Adrenal gland (tissue), 5 donors: ENCODE results near the gene CTSL.
A peak's percentile ranks its signal among the peaks of the same experiment; 100 is the strongest.

Experiments
- POLR2A ChIP-seq, 2 donors: fragments of 450-650 bp; IDR thresholded peaks; one replicate each; pipeline ENCODE4 v1.6.1; 2017; ENCODE audit warnings: antibody characterized with exemption in 2 of 2, mild to moderate bottlenecking in 2 of 2, moderate library complexity in 1 of 2
- TF ChIP-seq, protein P1 (sequence below), 6 experiments: fragments of 450-650 bp in 4 of 6; fragments of 200-600 bp in 2 of 6; sonication (generic) in 1 of 6; IDR thresholded peaks; 1 replicate in 5 of 6; 2 replicates in 1 of 6; pipeline versions ENCODE4 v1.5.1 to v1.8.0; 2016 to 2021; ENCODE audit warnings: antibody characterized with exemption in 6 of 6, mild to moderate bottlenecking in 2 of 6, moderate library complexity in 1 of 6
- donor health status: DM: no; HTN: no; CAD: no.

DNA sequence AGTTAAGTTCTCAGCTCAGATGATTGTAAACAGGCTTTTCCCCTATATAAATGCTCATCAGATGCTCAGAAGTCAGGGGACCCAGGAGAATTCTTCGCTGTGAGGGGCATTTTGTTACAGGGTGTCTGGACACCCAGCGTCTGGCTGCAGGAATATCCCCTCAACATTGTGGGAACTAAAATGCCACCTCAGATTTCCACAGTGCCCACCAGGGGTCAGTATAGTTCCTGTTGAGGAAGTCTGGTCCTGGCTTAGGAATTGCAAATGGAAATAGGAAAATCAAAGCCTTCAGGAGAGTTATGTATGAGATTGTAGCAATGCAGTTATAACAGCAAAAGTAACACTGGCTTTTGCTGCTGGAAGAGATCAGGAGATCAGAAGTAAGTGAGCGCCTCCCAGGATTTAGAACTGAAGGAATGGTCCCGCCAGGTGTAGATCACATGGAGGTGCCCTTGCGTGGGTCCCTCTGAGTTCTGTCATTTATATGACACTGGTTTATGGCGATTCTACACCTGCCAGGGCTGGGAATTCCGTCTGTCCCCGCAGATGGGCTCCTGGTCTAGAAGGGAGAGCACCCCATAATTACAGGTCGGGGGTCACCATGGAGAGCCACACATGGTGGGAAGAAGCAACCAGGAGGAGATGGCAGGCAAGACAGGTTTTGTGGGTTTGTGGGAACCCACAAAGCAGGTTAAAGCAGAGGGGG is 47.1 kb upstream of the CTSL start:
- TF ChIP-seq, protein P1, sequence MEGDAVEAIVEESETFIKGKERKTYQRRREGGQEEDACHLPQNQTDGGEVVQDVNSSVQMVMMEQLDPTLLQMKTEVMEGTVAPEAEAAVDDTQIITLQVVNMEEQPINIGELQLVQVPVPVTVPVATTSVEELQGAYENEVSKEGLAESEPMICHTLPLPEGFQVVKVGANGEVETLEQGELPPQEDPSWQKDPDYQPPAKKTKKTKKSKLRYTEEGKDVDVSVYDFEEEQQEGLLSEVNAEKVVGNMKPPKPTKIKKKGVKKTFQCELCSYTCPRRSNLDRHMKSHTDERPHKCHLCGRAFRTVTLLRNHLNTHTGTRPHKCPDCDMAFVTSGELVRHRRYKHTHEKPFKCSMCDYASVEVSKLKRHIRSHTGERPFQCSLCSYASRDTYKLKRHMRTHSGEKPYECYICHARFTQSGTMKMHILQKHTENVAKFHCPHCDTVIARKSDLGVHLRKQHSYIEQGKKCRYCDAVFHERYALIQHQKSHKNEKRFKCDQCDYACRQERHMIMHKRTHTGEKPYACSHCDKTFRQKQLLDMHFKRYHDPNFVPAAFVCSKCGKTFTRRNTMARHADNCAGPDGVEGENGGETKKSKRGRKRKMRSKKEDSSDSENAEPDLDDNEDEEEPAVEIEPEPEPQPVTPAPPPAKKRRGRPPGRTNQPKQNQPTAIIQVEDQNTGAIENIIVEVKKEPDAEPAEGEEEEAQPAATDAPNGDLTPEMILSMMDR (IDR thresholded peaks at IDR 0.05): peak; percentile 72 to 83 (median 78)
- no peak for TF ChIP-seq POLR2A (IDR thresholded peaks at IDR 0.05)
